GM12874 (cell line): Measurements from ENCODE around the gene CLEC2L.

Experiments
- TF ChIP-seq, protein P1 (sequence below): IDR thresholded peaks from 2 replicates; pipeline ENCODE4 v1.5.1; 2011; ENCODE audit warnings: low read depth, mild to moderate bottlenecking, control low read depth, low read length, moderate library complexity; ENCODE audit not compliant: insufficient read depth

The CLEC2L gene

GRCh38 chr7:139591550-139592195, 68.2 kb downstream of the CLEC2L start:
- TF ChIP-seq, protein P1, sequence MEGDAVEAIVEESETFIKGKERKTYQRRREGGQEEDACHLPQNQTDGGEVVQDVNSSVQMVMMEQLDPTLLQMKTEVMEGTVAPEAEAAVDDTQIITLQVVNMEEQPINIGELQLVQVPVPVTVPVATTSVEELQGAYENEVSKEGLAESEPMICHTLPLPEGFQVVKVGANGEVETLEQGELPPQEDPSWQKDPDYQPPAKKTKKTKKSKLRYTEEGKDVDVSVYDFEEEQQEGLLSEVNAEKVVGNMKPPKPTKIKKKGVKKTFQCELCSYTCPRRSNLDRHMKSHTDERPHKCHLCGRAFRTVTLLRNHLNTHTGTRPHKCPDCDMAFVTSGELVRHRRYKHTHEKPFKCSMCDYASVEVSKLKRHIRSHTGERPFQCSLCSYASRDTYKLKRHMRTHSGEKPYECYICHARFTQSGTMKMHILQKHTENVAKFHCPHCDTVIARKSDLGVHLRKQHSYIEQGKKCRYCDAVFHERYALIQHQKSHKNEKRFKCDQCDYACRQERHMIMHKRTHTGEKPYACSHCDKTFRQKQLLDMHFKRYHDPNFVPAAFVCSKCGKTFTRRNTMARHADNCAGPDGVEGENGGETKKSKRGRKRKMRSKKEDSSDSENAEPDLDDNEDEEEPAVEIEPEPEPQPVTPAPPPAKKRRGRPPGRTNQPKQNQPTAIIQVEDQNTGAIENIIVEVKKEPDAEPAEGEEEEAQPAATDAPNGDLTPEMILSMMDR: no peak

GRCh38 chr7:139592801-139593461, 69.4 kb downstream of the CLEC2L start:
- TF ChIP-seq, protein P1: no peak

DNA sequence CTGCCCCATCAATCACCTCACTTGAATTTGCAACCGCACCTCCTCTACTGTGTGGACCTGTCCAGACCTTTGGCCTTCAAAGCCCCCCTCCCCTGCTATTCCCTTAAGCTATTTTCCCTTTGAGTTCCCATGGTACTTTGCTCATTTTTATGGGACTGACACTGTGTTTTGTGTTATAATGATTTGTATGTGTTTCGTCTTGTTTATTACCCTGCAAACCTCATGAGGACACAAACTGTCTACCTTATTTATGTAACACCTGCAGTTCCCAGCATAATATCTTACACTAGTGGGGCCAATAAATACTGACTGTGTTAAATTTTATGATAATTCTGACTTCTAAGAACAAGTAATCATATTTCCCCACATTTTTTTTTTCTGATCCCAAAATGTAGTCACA, 70.6 kb downstream of the CLEC2L start:
- TF ChIP-seq, protein P1: no peak
